T1000 (cell line): ENCODE measurements around the gene IPO11.
"Not testable (repeated sequence)": the region's sequence is repeated elsewhere in the genome, so short reads cannot be mapped to it uniquely, and the experiment has no call there.

Source experiments
- DNase-seq: peaks from one replicate; lab custom pipeline; 2025; ENCODE audit warnings: mixed read lengths; lab: John Stamatoyannopoulos, UW

IPO11 gene

GRCh38 chr5:62600560-62601252, 188.1 kb downstream of the IPO11 start:
- DNase-seq, result no peak

DNA sequence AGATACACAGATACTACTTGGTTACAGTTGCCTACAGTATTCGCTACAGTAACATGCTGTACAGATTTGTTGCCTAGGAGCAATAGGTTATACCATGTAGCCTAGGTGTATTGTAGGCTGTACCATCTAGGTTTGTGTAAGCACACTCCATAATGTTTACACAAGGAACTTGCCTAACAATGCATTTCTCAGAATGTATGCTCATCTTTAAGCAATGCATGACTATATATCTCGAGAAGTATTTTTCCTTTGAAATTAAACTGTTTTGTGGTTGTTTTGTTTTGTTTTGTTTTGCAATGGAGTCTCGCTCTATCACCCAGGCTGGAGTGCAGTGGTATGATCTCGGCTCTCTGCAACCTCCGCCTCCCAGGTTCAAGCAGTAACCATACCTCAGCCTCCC, 191.4 kb downstream of the IPO11 start:
- no peak for DNase-seq

- no peak for DNase-seq
These were observed 193.1 kb downstream of the IPO11 start for GRCh38 chr5:62605638-62606037.

DNA sequence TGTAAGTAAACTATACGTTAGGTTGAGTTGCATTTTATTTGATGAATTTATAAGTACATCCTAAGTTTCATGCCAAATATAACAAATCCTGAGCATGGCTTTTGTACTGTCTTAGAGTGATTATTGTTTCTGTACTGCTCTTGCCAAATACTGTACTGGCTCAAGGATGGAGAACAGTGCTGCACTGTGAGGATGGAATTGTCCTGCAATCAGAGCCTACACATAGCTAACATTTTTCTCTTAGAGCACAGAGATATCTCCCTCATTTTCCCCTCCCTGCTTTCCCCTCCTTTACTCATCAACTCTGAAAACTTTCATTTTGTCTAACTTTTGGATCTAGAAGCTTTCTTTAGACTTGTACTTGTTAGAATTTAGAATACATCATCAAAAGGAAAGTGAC, 194.3 kb downstream of the IPO11 start:
- DNase-seq, result no peak

- no peak for DNase-seq
These were observed 195.1 kb downstream of the IPO11 start for GRCh38 chr5:62607615-62608014.

DNA sequence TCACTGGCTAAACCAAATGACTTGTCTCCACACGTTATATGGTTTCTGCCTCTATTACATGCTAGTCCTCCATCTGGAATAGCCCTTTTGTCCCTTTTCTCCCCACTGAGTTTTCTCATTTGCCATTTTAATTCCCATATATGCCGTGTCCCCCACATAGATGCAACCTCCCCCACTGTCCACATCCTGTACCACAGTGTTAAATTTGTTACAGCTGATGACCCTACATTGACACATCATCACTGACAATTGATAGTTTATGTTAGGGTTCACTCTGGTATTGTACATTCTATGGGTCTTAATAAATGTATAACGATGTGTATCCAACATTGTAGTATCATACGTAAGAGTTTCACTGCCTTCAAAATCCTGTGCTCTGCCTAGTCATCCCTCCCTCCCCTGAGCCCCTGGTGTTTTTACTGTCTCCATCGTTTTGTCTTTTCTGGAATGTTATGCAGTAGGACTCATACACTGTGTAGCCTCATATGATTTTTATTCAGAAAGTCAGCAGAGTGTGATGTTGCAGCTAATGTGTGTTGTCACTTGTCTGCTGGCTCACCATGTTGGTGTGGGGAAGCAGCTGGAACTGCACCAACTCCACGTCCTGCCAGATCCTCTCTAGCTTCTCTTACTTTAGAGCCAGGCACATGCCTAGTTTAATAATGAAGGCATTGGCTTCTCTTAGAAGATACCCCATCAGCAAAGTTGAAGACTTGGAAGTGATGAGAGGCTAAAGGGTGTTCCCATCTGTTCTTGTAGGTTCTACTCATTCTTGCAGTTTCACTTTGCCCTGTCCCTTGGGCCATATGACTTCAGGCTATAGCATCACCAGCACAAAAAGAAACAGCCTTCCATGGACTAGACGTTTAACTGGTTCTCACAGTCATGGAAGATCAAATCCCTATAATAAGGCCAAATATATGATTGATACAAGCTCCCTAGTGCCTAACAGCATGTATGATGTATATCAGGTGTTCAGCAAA, 196.3 kb downstream of the IPO11 start:
- no peak for DNase-seq

GRCh38 chr5:62614355-62614754, 201.8 kb downstream of the IPO11 start:
- DNase-seq, result no peak

DNA sequence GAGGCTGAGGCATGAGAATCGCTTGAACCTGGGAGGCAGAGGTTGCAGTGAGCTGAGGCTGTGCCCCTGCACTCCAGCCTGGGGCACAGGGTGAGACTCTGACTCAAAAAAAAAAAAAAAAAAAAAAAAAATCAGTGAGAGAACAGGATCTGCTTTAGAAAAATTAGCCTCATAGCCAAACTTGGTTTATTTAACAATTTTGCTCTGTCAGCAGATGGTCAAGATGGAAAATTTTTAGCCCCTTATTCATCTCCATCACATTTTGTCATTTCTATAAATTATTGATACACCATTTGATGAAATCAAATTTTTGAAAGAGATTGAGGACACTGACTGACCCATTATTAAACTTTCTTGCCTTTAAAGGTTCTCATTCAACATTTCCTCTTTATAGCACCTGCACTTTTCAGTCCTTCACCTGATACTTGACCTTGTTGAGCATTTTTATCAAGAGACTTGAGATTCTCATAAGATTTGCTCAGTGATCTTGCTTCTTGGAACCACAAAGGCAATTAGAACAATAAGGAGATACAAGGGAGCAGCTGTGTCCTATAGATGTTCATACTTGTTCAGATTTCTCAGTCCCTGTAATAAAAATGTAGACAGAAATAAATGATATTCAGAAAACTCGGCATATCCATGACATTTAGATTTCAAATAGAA, 204.2 kb downstream of the IPO11 start:
- DNase-seq, result no peak

GRCh38 chr5:62617943-62618342, 205.4 kb downstream of the IPO11 start:
- DNase-seq, result no peak

- DNase-seq, result no peak
These were observed 208.2 kb downstream of the IPO11 start for GRCh38 chr5:62620761-62621160.

GRCh38 chr5:62621280-62621679, 208.7 kb downstream of the IPO11 start:
- no peak for DNase-seq

DNA sequence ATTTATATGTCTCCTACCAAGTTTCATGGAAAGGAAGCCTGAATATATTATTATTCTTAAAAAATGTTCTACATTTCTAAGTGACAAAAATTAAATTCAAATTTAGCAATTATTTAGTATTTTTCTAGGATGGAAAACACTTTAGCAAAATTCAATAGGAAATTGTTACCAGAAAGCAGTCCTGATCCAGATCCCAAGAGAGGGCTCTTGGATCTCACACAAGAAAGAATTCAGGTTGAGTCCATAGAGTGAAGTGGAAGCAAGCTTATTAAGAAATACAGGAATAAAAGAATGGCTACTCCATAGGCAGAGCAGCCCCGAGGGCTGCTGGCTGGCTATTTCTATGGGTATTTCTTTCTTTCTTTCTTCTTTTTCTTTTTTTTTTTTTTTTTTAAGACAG, 210.7 kb downstream of the IPO11 start:
- no peak for DNase-seq

DNA sequence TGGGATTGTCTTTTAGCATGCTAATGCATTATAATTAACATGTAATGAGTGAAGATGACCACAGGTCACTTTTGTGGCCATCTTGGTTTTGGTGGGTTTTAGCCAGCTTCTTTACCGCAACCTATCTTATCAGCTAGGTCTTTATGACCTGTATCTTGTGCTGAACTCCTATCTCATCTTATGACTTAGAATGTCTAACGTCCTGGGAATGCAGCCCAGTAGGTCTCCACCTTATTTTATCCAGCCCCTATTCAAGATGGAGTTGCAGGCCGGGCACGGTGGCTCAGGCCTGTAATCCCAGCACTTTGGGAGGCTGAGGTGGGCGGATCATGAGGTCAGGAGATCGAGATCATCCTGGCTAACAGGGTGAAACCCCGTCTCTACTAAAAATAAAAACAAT, 211.9 kb downstream of the IPO11 start:
- not testable (repeated sequence) for DNase-seq

GRCh38 chr5:62626534-62626933, 214.0 kb downstream of the IPO11 start:
- no peak for DNase-seq

DNA sequence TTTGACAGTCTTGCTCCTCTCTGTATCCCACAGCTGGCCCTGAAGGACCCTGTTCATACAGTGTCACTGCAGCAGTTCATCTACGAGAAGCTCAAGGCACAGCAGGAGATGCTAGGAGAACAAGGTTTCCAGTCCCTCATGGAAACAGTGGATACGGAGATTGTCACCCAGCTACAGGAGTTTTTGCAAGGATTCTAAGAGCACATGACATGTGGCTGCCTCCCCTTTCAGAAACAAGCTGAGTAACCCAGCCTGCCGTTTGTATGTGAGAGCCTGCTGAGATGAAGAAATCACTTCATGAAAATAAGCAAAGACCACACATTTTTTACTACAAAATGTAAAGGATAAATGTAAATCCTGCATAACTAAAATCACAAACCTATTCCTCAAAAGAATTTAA, 214.6 kb downstream of the IPO11 start:
- no peak for DNase-seq

DNA sequence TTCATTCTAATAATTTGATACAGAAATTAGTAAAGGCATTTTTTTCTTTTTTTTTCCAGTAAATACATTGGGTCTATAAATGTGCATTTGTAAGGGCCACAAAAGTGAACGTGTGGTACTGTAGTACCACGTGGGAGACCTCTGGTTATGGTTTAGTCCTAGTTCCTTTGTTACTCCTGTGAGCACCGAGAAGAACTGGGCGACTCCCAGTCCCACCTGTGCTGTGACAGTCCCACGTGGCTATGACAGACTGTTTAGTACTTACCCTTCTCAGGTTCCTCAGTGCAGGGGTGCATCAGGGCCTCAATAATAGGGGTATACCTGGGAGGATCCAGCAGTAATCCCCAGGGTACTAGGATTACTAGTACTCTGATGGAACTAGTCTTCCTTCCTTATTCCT, 215.3 kb downstream of the IPO11 start:
- no peak for DNase-seq

DNA sequence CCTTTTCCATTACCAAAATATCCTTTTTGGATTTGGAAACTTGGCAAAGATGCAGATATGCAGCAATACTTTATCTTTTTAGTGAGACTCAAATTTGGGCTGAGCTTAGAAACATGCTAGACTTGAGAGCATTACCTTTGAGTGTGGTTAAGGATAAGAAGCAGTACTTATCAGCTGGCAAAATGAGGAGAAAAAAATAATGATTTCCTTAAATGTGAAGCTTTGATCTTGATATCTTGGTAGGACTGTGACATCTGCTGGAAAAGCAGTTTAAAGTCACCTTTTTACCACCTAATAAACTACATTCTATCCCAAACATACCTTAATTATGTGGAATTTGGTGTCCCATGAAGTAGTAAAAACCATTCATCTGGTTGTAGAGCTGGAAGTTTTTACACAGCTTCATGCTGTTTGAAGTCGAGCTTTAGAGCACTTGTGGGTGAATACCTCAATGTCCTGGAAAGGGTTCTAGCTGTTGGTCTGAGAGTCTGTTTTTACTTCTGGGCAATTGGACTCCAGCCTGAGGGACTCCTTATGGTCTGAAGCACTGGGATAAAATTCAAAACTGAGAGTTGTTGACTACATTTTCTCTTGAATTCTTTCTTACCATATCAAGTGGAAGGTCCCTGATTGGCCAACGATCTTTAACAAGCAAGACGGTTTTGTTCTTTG, 219.5 kb downstream of the IPO11 start:
- no peak for DNase-seq

DNA sequence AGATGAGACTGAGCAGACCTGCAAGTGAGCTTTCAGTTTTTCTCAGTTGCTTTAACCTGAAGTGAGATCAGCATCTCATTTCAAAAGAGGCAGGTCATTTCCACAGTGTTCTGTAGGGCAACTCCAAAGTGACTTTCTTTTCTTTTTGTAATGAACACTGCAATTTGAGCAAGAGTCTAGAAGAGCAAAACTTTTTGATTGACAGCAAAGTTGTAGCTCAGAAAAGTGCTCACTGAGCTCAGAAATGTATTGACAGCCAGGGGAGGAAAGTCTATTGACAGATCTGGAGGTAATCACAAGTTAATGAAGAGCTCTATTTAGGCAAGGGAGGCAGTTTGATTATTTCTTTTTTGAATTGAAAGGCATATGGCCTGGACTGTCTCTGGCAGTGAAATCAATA, 220.7 kb downstream of the IPO11 start:
- no peak for DNase-seq

DNA sequence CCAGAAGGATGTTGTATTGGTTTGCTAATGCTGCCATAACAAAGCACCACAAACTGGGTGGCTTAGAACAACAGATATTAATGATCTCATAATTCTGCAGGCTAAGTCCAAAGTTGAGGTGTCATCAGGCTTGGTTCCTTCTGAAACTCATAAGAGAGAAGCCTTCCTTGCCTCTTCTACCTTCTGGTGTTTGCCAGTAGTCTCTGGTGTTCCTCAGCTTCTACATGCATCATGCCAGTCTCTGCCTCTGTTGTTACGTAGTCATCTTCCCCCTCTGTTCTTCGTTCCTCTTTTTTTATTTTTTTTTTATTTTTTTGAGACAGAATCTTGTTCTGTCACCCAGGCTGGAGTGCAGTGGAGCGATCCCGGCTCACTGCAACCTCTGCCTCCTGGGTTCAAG, 227.9 kb downstream of the IPO11 start:
- DNase-seq, result no peak

DNA sequence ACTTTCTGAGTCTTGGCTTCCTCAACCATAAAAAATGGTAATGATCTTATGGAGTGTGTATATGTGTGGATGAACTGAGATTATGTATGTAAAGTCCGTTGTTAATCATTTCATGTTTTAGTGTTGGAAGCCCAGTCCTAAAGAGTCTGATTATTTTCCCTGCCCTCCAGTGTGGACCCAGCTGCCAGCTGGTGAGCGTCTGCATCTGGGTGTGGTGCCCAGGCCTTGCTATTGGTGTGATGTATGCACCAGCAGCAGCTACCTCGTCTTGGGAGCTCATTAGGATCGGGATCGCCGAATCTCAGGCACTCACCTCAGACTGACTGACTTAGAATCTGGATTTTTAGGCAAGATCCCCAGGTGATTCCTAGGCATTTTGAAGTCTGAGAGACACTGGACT, 229.9 kb downstream of the IPO11 start:
- no peak for DNase-seq

DNA sequence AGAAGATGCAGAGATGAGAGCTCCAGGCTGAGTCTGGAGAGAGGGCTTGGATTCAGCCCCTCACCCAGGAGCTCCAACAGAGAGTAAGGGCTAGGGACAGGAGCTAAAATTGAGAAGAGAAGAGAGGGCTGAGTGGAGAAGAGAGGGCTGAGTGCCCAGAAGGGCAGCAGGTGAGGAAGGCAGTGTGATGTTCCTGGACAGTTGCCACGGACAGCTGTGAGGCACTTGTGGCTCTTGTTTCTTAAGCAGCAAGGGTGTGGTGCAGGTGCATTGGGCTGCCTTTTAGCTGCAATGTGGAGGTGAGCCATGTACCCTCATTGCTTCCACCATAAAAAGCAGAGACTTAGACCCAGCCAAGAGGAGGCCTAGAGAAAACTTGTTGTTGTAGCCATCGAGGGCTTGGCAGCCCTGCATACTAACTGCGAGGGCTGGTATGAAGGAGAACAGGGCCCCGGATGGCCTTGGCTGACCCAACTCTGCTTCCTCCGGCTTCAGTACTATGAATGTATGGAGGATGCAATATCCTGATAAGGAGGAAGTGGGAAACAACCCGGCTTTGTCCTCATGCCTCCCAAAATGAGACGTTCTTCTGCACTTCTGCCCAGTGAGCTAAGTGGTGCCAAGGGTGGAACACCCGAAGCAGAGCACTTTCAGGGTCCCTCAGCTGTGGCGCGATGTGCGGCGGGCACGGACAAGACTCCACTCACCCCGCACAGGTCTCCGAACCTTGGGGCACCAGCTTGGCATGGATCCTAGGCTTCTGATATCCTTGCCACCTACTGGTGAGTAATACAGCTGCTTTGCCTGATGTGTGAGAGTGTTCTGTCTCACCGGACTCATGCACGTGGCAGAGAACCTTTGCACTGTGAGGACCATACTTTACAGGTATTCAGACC, 231.2 kb downstream of the IPO11 start:
- DNase-seq, result no peak
